GM19438 (cell line): ENCODE measurements around the gene IER5.

ENCODE experiments used
- ATAC-seq: cut with Tn5 transposase; IDR thresholded peaks from one replicate; pipeline ENCODE4 v1.9.1; 2021; ENCODE audit warnings: low read depth; ENCODE audit not compliant: unreplicated experiment

The IER5 gene

DNA sequence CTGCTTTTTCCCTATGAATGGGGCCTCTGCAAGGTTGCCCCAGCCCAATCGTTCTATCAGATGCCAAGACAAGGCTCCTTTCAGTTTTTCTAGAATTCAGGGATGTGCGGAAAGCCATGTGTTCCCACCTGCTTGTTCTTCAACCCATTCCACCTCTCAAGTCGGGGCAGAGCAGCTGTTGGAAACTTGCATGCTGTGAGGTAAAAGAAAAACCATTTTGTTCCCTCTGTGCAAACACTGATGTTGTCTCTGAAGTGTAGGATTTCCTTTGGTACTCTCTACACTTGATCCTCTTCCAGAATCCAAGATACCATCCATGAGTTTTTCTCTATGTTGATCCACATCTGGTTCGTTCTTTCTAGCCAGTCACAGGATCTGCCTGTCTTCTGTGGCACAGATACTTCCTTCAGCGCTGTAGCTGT, 7.3 kb downstream of the IER5 start:
- no peak for ATAC-seq

DNA sequence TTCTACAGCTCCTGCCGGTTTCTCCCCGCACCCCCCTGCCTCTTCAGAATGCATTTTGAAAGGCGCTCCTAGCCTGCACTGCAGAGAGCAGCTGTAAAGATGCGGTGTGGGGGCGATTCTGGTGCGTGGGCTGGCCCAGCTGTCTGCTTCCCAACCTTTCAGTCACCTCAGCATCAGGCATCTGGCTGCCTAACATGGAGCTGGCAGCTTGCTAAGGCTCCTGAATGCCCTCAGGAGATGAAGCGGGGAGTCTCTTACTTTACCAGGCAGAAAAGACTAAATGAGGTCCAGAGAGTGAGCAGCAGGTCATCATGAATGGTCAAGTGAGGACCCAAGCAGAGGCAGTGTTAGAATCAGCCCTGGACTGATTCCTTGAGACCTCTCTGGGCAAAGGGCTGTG, 8.7 kb downstream of the IER5 start:
- ATAC-seq, result no peak

DNA sequence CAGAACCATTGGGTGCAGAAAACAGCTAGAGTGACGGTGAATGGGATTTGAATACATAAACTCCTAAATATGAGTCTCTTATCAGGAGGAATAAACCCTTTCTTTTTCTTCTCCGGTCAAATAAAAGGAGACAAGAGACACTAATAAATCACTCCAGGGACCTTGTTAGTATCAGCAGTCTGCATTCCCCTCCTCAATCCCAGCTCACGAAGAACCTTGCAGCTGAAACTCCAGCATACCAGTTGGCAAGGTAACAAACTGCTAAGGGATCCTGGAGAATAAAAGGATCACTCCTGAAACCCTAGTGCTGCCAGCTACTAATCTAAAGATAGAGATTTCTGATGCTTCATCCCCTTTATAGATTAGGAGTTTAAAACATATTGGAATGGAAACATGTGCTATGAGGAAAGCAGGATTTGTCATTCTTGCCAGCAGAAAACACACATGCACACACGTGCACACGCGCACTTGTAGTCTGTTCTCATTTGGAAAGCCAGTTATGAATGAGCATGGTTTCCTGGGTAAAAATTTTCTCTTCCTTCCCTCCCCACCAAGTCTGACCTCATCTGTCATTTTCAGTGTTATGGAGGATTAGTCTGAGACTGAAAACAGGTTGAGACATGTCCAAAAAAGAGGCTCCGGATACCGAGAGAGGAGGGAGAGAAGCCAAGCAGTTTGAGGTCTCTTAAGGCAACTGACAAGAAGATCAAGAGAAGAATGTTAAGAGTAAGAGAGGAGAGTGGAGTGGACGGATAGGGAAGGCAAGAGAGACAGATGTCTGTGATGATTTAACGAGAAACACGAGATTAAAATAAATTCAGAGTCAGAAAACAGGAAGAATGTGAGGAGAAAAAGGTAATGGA, 10.9 kb downstream of the IER5 start:
- peak; percentile 69 for ATAC-seq

DNA sequence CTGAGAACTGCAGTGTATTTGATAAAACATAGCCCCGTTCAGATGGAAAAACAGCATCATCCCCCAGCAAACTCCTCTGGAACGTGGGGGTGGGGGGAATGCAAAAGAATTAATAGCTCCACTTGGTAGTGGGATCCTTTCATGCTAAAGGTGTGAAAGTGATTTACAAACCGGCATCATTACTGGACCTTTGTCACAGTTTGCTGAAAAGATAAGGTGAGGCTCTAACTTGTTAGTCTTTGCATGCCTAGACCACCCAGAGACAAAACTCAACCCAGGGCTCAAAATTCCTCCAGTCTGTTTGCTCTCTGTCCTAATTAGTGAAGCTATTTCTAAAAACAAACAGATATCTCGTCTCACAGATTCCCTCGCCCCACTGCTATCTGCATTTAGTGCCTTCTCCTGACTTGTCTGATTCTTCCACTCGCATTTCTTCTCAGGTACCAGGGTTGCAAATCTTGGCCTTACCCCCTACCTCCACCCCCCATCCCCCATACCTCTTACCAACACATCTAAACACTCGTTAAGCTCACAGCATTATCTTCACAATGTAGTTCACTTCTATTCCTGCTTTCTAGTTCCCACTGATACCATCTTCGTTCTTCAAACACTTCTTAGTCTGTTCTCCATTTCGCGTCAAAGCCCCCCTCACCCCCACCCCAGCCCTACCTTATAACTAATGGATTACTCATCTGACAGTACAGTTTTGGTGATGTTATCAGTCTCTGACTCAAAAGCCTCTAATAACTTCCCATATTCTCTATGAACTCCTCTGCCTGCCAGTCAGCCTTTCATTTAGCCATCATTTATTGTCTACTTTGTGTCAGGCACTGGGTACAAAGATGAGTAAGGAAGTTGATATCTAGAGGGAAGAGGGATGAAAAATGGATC, 11.8 kb downstream of the IER5 start:
- ATAC-seq, result no peak

DNA sequence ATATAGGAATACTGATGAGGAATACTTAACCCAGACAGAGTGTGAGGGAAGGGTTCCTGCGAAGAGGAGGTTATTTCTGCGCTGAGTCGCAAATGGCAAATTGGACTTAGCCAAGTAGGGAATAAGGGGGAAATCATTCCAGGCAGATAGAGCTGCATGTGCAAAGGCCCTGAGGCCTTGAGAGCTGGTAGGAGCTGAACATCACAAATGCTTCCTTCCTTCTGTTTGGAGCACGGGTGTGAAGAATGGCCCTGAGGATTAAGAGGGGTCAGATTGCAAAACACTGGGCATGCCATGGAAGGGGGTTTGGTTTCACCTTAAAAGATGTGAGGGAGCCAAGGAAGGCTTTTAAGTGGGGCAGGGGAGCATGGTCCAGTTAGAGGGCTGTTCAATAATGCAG, 12.4 kb downstream of the IER5 start:
- ATAC-seq, result no peak

DNA sequence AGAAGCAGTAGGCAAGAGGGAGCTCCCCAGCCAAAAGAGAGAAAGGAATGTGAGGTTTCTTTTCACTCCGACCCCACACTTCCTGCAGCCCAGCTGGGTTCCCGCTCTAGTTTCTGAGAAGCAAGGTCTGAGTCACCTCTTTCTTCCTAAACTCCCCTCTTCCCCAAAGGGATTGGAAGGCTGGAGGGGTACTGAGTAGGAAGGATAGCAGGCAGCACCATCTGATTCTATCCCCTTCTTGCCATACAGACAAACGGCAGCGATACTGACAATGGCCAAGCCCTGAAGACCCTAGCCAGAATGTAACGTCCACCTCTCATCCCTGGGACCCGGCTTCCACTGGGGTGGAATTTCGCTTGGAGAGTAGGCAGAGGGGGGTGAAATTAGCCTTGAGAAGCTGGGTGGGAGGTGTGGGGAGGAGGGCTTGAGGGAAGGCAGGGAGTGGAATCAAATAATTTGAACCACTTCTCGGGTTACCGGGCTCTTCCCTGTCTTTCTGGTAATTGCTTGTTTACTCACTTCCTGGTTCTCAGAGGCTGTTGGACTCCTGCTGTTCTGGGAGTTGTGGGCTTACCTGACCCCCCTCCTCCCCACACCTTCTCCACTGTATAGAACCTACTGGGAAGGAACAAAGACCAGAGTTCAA, 13.2 kb downstream of the IER5 start:
- no peak for ATAC-seq

DNA sequence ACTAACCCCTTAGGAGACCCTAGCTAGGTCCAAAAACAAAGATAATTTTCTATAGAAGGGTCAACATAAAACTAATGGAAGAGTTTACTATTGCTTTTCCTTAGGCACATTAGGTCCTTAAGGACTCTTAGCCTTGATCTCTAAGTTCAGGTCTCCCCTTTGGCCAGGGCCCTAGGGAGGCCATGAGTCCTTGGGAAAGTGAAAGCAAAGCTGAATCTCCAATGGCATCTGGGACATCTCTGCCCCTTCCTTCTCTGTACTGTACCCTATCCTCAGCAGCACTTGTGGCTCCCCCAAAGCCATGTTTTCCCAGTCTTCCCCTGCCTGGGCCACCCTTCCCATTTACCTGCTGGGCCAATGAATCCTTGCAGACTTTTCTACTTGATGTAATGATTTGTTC, 14.3 kb downstream of the IER5 start:
- no peak for ATAC-seq

DNA sequence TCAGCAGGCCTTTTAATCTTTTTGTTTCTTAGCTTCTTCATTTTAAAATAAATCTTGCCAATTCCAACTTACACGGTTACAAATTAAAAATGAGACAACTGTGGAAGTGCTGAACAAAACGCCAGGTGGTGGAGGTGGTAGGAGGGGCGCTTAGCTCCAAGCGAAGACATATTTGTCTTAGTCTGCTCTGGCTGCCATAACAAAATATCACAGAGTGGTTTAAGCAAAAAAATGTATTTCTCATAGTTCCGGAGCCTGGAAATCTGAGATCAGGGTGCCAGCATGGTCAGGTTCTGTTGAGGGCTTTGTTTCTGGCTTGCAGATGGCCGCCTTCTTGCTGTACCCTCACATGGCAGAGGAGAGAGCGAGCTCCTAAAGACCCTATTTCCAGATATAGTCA, 14.9 kb downstream of the IER5 start:
- no peak for ATAC-seq

DNA sequence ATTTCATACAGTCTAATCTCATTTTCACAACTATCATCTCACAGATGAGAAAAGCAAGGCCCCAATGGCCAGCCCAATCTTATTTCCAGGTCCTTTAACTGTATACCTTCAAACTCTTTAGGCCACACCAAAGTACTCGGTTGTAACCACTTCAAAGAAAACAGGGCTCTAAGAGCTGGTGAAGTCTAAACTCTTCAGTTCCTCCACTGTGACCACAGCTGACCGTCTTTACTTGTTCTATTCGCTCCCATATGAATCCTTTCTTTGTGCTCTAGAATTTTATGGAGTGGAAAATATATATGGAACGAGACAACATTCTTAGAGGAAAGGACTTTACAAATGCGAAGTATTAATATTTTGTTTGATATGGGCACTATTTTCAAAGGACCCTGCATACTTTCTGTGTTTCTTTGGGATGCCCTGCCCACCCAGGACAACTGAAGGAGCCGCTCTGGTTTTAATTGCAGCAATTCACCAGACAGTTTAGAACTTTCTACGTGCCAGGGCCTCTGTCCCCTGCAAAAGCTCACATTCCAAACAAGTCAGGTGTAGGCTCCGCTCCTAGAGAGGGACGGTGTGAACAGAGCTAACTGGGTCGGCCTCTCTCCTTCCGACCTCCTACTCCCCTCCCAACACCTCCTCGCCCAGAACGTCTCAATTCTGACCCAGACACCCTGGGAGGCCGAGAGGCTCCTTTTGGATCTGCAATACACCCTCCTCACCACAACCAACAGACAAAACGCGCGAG, 15.7 kb downstream of the IER5 start:
- ATAC-seq, result no peak

DNA sequence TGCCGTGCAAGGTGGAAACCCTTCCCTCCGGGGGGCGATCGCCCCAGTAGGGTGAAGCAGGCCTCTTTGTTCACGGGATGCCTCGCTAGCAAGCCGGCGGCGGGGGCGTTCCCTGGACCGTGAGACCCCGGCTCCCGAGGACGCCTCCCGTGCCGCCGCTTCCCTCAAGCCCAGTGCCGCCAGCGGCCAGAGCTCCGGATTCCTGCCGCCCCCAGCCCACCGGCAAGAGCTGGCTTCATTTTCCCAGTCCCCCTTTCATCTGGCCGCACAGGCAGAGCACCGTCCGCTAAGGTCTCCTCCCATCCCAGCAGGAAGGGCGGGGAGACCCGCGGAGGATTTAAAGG, 16.3 kb downstream of the IER5 start:
- ATAC-seq, result peak; percentile 35

DNA sequence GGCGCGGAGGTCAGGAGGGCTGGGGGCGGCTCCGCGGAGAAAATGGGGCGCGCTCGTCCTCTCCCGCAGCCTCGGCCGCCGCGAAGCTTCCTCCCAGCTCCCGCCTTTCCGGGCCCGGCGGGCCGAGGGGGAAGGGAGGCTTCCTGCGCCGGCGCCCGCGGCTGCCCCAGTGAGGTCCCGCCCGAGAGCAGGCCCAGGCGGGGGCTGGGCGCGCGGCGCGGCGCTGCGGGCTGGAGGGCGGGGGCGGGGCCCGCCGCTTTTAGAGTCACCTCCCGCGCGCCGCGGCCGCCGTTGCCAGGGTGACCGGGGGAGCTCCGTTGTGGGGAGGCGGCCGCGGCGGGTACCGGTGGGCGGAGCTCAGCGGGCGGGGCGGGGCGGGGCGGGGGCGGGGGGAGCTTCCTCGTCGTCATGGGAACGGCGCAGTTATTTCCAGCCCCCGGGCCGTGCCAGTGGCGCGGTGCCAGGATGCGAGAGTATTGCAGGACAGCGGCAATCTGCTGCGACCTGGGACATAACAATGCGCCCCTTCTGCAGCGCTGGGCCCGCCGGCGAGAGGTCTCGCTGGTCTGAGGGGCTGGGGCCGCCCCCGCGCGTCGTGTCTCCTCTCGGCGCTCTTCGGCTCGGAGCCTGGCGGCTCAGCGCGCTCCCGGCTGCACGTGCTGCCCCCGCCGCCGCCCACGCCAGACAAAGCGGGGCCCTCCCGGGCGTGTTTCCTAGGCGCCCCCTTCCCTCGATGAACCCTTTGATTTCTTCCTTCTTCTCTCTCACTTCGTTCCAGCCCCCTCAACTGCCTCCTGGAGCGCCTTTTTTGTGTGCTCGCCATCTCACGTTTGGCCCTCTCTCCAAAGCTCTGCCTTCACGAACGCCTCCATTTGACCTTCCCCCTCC, 16.9 kb downstream of the IER5 start:
- ATAC-seq, result peak; percentile 79

DNA sequence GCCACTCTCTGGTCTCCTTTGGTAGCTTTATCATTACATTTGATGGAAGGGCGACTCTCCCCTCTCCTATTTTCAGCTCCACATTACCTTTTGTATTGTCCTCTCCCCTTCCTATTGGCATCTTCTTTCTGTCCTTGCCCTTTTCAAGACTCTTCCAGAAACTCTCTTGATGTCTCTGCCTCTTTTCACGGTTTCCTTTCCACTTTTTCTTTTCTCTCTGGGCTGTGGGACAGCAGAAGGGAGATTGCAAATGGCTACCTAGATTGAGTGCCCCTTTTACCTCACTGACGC, 17.5 kb downstream of the IER5 start:
- ATAC-seq, result no peak

DNA sequence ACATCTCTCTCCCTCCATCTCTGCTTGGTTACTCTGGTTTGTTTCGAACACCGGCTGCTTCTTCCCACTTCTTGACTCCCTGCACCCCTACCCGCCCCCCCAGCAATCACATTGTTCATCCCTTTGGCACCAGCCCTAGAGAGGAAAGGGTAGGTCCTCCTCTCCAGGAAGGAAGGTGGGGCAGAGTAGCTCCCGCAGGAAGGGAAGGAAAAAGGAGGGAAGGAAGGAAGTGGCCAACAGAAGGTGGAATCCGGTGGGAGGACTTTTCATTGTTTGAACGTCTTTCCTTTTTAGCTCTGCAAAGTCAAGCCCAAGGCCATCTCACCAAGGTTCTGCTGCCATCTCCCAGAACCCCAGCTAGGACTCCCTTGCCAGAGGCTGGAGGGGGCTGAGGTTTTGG, 18.0 kb downstream of the IER5 start:
- ATAC-seq, result no peak

DNA sequence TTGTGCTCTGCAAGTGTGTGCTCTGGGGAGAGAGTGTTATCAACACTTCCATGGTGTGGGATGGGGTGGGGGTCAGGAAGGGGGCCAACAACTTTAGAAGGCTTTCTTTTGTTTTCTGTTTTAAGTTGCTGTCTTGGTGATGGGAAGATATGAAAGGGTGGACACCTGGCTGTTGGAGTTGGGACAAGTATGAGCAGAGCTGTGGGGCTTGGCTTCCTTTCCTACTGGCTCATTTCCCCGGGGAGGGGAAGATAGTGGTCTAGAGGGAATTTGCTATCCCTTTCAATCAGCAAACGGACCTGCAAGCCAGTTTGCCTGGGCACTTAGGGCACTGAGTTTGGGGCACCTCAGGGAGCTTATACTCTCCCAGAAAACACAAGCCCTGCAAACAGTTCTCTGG, 19.2 kb downstream of the IER5 start:
- ATAC-seq, result no peak

DNA sequence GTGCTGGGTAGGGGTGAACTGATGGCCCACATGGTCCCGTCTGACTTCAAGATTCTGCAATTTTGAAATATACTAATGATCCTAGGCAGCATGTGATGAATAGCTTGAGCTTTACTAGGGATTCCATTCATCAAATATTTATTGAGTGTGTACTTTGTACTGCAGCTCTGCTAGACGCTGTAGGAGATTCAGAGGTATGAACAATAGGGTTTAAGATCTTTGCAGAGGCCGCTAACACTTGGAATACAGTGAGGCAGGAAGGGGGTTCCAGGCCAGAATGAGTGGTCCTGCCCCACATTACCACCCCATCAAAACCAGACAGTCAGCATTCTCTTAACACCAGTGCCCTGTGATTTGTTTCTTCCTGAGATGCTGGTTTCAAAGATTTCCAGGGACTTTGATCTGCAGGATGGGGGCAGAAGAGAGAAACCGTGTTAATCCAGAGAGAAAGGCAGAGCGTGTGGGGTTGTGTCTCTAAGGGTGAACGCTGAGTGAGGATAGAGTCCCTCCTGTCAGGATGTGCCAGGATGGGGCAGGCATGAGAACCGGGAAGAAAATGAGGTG, 19.9 kb downstream of the IER5 start:
- no peak for ATAC-seq

DNA sequence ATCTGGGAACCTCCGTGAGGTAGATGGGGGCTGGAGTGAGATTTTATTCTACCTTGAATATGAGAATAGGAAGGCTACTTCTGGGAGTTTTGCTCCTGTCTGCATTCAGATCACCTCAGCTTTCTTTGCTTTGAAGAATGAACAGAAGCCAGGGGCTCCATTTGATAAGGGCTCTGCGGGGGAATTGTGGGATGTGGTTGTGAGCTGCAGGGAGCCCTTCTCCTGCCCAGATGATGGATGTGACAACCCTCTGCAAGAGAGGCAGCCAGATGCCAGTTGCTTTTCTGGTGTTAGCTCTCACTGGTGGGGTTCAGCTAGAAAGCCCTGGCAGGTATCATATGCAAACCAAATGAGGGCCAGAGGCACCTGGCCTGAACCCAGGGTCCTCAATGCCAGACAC, 21.5 kb downstream of the IER5 start:
- ATAC-seq, result no peak

DNA sequence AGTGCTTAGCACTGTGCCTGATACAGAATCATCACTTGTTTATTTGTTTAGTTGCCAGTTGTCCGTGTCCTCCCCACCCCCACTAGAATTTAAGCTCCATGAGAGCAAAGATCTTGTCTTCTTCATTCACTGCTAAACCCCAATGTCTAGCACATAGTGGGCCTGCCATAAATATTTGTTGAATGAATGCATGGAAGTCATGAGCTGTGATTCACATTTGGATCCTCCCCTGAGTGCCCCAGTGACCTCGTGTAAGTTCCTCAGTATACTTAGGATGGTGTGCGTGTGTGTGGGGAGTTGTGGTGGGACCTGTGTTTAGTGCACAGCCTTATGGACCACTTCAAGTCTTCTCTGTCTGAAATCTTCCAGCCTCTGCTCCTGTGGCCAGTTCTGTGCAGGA, 23.1 kb downstream of the IER5 start:
- no peak for ATAC-seq

DNA sequence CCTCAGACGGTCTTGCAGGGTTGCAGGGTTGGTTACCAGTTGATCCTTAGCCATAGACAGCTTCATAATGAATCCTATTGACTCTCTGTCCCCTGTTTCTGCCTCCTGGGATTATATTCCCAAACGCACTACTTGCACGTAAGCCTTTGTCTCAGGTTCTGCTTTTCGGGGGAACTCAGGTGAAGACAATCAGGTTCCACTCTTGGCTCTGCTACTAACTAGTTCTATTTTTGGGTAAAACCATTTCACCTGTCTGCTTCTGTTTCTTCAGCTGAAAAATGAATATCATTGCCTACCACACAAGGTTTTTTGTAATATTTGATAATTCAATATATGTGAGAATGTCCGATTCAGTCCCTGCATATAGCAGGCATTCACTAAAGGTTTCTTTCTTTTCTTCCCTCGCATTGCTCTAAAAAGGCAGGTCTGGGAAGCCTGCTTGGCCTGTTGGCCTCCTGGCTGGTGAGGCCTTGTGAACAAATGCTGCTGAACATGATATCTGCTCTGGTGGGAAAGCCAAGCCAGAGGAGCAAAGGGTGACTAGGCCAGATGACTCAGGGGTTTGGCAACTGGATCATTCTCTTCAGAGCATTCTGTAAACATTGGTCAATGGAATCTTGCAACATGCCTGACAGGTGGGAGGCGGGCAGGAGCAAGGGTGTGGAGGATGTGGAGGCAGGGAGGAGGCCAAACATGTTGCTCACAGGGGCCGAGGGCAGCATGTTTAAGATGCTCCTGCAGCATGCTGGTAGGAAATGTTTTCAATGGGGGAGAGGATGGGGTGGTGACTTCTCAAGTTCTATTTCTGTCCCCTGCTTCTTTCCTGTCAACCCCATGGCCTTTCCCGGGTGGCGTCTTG, 23.8 kb downstream of the IER5 start:
- no peak for ATAC-seq
